Liver (tissue), 9 donors: ENCODE data around the gene GDPD5. TPM values are rescaled to one million over a fixed set of nuclear protein-coding genes. Genes with fewer than 3 reads are reported as not detected.

Source experiments
- DNase-seq: peaks from one replicate; pipeline ENCODE4 v3.0.0-alpha.2; 2017; ENCODE audit warnings: low spot score
- H3K27ac ChIP-seq, 2 donors: one replicate each; pipeline ENCODE4 v1.7.0; 2013; ENCODE audit warnings: inconsistent platforms in 2 of 2, low read length in 2 of 2, control low read depth in 1 of 2, low read depth in 1 of 2, mild to moderate bottlenecking in 1 of 2
- H3K27me3 ChIP-seq, 4 donors: one replicate each; pipeline versions ENCODE4 v1.6.1 to v1.7.0; 2013; ENCODE audit warnings: low read length in 3 of 4, inconsistent platforms in 1 of 4, mild to moderate bottlenecking in 1 of 4, moderate library complexity in 1 of 4; ENCODE audit not compliant: control insufficient read depth in 4 of 4, insufficient read depth in 4 of 4
- H3K36me3 ChIP-seq, 4 donors: one replicate each; pipeline versions ENCODE4 v1.6.1 to v1.7.0; 2013; ENCODE audit warnings: low read length in 3 of 4, mild to moderate bottlenecking in 3 of 4, low read depth in 1 of 4, moderate library complexity in 1 of 4; ENCODE audit not compliant: control insufficient read depth in 4 of 4, insufficient read depth in 3 of 4
- H3K4me1 ChIP-seq, 4 donors: one replicate each; pipeline versions ENCODE4 v1.6.1 to v1.7.0; 2013; ENCODE audit warnings: low read length in 3 of 4, mild to moderate bottlenecking in 3 of 4, moderate library complexity in 1 of 4; ENCODE audit not compliant: control insufficient read depth in 4 of 4, insufficient read depth in 4 of 4
- H3K4me3 ChIP-seq, 3 donors: one replicate each; pipeline versions ENCODE4 v1.6.1 to v1.7.0; 2013; ENCODE audit warnings: low read length in 3 of 3, control low read depth in 1 of 3, low read depth in 1 of 3, mild to moderate bottlenecking in 1 of 3
- H3K9ac ChIP-seq, 2 donors: one replicate each; pipeline ENCODE4 v1.7.0; 2013; ENCODE audit warnings: low read length in 2 of 2, mild to moderate bottlenecking in 2 of 2, moderate library complexity in 2 of 2, control low read depth in 1 of 2, low read depth in 1 of 2
- H3K9me3 ChIP-seq, 4 donors: one replicate each; pipeline versions ENCODE4 v1.6.1 to v1.7.0; 2013; ENCODE audit warnings: low read length in 3 of 4; ENCODE audit not compliant: control insufficient read depth in 4 of 4
- ATF3 ChIP-seq: IDR thresholded peaks from 2 replicates; pipeline ENCODE4 v1.6.1; 2016; ENCODE audit warnings: antibody characterized with exemption
- CTCF ChIP-seq: fragments of 150-350 bp; IDR thresholded peaks from 2 replicates; pipeline ENCODE4 v1.5.1; 2017; ENCODE audit warnings: improper control_type of control experiment, low read depth, low read length; ENCODE audit not compliant: missing input control
- EGR1 ChIP-seq, 2 donors: IDR thresholded peaks; 2 replicates each; pipeline ENCODE4 v1.6.1; 2016 to 2018; ENCODE audit warnings: antibody characterized with exemption in 2 of 2, low read depth in 2 of 2
- FOXA1 ChIP-seq: IDR thresholded peaks from 2 replicates; pipeline ENCODE4 v1.6.1; 2016; ENCODE audit warnings: antibody characterized with exemption
- FOXA2 ChIP-seq: IDR thresholded peaks from 2 replicates; pipeline ENCODE4 v1.6.1; 2016; ENCODE audit warnings: antibody characterized with exemption
- GABPA ChIP-seq, 2 donors: IDR thresholded peaks in 1 of 2; conservative IDR thresholded peaks in 1 of 2; 2 replicates each; pipeline ENCODE4 v1.6.1; 2016; ENCODE audit warnings: antibody characterized with exemption in 2 of 2, mild to moderate bottlenecking in 1 of 2, moderate library complexity in 1 of 2
- HNF4G ChIP-seq: IDR thresholded peaks from 2 replicates; pipeline ENCODE4 v1.6.1; 2016; ENCODE audit warnings: antibody characterized with exemption
- JUND ChIP-seq, 2 donors: IDR thresholded peaks; 2 replicates each; pipeline ENCODE4 v1.6.1; 2016; ENCODE audit warnings: antibody characterized with exemption in 2 of 2
- MAX ChIP-seq: IDR thresholded peaks from 2 replicates; pipeline ENCODE4 v1.6.1; 2016; ENCODE audit warnings: antibody characterized with exemption
- NR2F2 ChIP-seq: IDR thresholded peaks from 2 replicates; pipeline ENCODE4 v1.6.1; 2016; ENCODE audit warnings: antibody characterized with exemption
- RAD21 ChIP-seq, 2 donors: IDR thresholded peaks; 2 replicates each; pipeline ENCODE4 v1.6.1; 2016; ENCODE audit warnings: antibody characterized with exemption in 2 of 2, mild to moderate bottlenecking in 2 of 2
- REST ChIP-seq: IDR thresholded peaks from 2 replicates; pipeline ENCODE4 v1.6.1; 2016; ENCODE audit warnings: antibody characterized with exemption, mild to moderate bottlenecking
- SP1 ChIP-seq: IDR thresholded peaks from 2 replicates; pipeline ENCODE4 v1.6.1; 2018; ENCODE audit warnings: antibody characterized with exemption, mild to moderate bottlenecking
- TAF1 ChIP-seq: conservative IDR thresholded peaks from 2 replicates; pipeline ENCODE4 v1.6.1; 2016; ENCODE audit warnings: antibody characterized with exemption, mild to moderate bottlenecking
- YY1 ChIP-seq: IDR thresholded peaks from 2 replicates; pipeline ENCODE4 v1.6.1; 2016; ENCODE audit warnings: antibody characterized with exemption, mild to moderate bottlenecking
- ZBTB33 ChIP-seq: IDR thresholded peaks from 2 replicates; pipeline ENCODE4 v1.6.1; 2016; ENCODE audit warnings: antibody characterized with exemption
- WGBS: extraction: QIAGEN DNeasy Blood & Tissue Kit; methylation state at CpG from one replicate; pipeline ENCODE4 v1.1.7; 2013; 5-methylcytosine and 5-hydroxymethylcytosine counted together
- polyA plus RNA-seq, 2 donors: library from polyadenylated mRNA; stranded (reverse) in 1 of 2; unstranded in 1 of 2; fragments of 200-250 nt in 1 of 2; fragments of >200 nt in 1 of 2; fragmentation: Nextera tagmentation in 1 of 2; extraction: Ambion mirVana in 1 of 2; gene quantifications; one replicate each; pipeline versions ENCODE4 v1.2.1 to v1.2.3, GENCODE V29; 2013 to 2015
- total RNA-seq, 2 donors: library from RNA; depleted of rRNA; stranded (reverse); fragments of >200 nt; gene quantifications; one replicate each; pipeline ENCODE4 v1.2.3, GENCODE V29; 2014
- donor health status: healthy.
- donor health status: healthy.
- donor health status: healthy.
- donor health status: healthy.
- donor health status: healthy.

The GDPD5 gene
- total and polyA plus RNA-seq, 4 donors: 3.0 to 22.8 (median 4.2) TPM

GRCh38 chr11:75502138-75502537, 23.6 kb downstream of the GDPD5 start:
- no peak overlapping the region for H3K9ac ChIP-seq
- H3K4me1 ChIP-seq: no peaks in the 10 kb centered on the region
- no peaks in the 10 kb centered on the region for H3K27me3 ChIP-seq
- no peaks in the 10 kb centered on the region for H3K9me3 ChIP-seq
- TF ChIP-seq FOXA2: no peak
- no peak for TF ChIP-seq MAX
- no peak for TF ChIP-seq TAF1
- TF ChIP-seq FOXA1: no peak
- TF ChIP-seq ATF3: no peak
- no peak for TF ChIP-seq RAD21 (IDR thresholded peaks at IDR 0.05)
- no peak for TF ChIP-seq SP1
- TF ChIP-seq ZBTB33: no peak
- no peak for TF ChIP-seq YY1
- TF ChIP-seq HNF4G: no peak
- no peak for TF ChIP-seq CTCF
- no peak for TF ChIP-seq EGR1 (IDR thresholded peaks at IDR 0.05; ENCODE audit: low read depth in 2 of 2)
- TF ChIP-seq JUND (IDR thresholded peaks at IDR 0.05): no peak
- TF ChIP-seq REST: no peak
- no peak for TF ChIP-seq GABPA (IDR thresholded peaks at IDR 0.05 in 1 of 2, conservative IDR thresholded peaks at IDR 0.05 in 1 of 2)
- H3K27ac ChIP-seq: no peak overlapping the region
- WGBS: 77% methylated on average over 1 of the region's 1 CpG
- DNase-seq: no peak
- no peaks in the 10 kb centered on the region for H3K36me3 ChIP-seq
- no peak overlapping the region for H3K4me3 ChIP-seq

- Histone ChIP-seq H3K9ac (no peak overlapping the region), H3K4me1 (no peaks in the 10 kb centered on the region)
- WGBS: 93% methylated on average over 4 of the region's 4 CpGs
Measured at GRCh38 chr11:75500742-75501141, 25.0 kb downstream of the GDPD5 start.

More at GRCh38 chr11:75500742-75501141, 25.0 kb downstream of the GDPD5 start:
- Histone ChIP-seq H3K36me3 (no peaks in the 10 kb centered on the region), H3K27ac (no peak overlapping the region), H3K27me3 (no peaks in the 10 kb centered on the region), H3K9me3 (no peaks in the 10 kb centered on the region), H3K4me3 (no peak overlapping the region)
- no peak for DNase-seq
- TF ChIP-seq MAX (no peak), YY1 (no peak), EGR1 (IDR thresholded peaks at IDR 0.05; ENCODE audit: low read depth in 2 of 2) (no peak), NR2F2 (no peak), JUND (IDR thresholded peaks at IDR 0.05) (no peak)
